A673 (cell line): ENCODE data around the gene RPS16. TPM values are rescaled to one million over a fixed set of nuclear protein-coding genes. Genes with fewer than 3 reads are reported as not detected.

Experiments used
- BruUV-seq: library from RNA; stranded (reverse); fragments of 400-500 nt; replicated peaks from 2 replicates; lab custom pipeline; 2021; lab: Mats Ljungman, UMichigan
- CTCF ChIA-PET: fragments of 300-600 bp; sonication (Branson Sonifier 250); formaldehyde crosslinking; loops from one replicate; lab custom pipeline; 2022; ENCODE audit warnings: antibody characterized with exemption; lab: Charles Lee
- POLR2A ChIA-PET: fragments of 300-600 bp; sonication (Branson Sonifier 250); formaldehyde crosslinking; loops from one replicate; lab custom pipeline; 2022; ENCODE audit warnings: antibody characterized with exemption; ENCODE audit not compliant: low non-redundant PET; lab: Charles Lee
- DNase-seq: peaks from one replicate; pipeline ENCODE4 v3.0.0-alpha.2; 2015; ENCODE audit warnings: low spot score
- H3K27ac ChIP-seq: fragments of 200-600 bp; sonication (generic); 2 replicates; pipeline ENCODE4 v1.5.1; 2016; ENCODE audit warnings: mixed run types, low read depth, mild to moderate bottlenecking, mixed read lengths, antibody characterized with exemption, low read length; ENCODE audit not compliant: poor library complexity, severe bottlenecking
- H3K27me3 ChIP-seq: fragments of 200-600 bp; sonication (generic); replicated peaks from 2 replicates; pipeline ENCODE4 v1.6.1; 2017; ENCODE audit warnings: mixed run types, low read depth, mild to moderate bottlenecking, mixed read lengths, antibody characterized with exemption, low read length; ENCODE audit not compliant: insufficient read depth, poor library complexity
- H3K36me3 ChIP-seq: fragments of 200-600 bp; sonication (generic); 2 replicates; pipeline ENCODE4 v1.6.1; 2016; ENCODE audit warnings: mixed run types, mild to moderate bottlenecking, mixed read lengths, antibody characterized with exemption, low read length; ENCODE audit not compliant: insufficient read depth, poor library complexity, severe bottlenecking
- H3K4me1 ChIP-seq: fragments of 200-600 bp; sonication (generic); 2 replicates; pipeline ENCODE4 v1.6.1; 2017; ENCODE audit warnings: mixed run types, mild to moderate bottlenecking, mixed read lengths, antibody characterized with exemption, low read length; ENCODE audit not compliant: insufficient read depth, poor library complexity, severe bottlenecking
- H3K4me3 ChIP-seq: fragments of 200-600 bp; sonication (generic); 2 replicates; pipeline ENCODE4 v1.5.1; 2016; ENCODE audit warnings: low read depth, mixed run types, mild to moderate bottlenecking, mixed read lengths, low read length; ENCODE audit not compliant: poor library complexity, severe bottlenecking
- H3K9me3 ChIP-seq: fragments of 200-600 bp; sonication (generic); 2 replicates; pipeline ENCODE4 v1.6.1; 2016; ENCODE audit warnings: mixed run types, low read depth, mild to moderate bottlenecking, mixed read lengths, antibody characterized with exemption, low read length; ENCODE audit not compliant: poor library complexity, severe bottlenecking
- EZH2 ChIP-seq: fragments of 200-600 bp; sonication (generic); IDR thresholded peaks from 2 replicates; pipeline ENCODE4 v1.6.1; 2017; ENCODE audit warnings: borderline replicate concordance, low read depth, mild to moderate bottlenecking, mixed read lengths, antibody characterized with exemption, low read length; ENCODE audit not compliant: poor library complexity, severe bottlenecking
- intact Hi-C: fragments of 100-400 bp; cut with micrococcal nuclease; formaldehyde crosslinking; loops from one replicate; pipeline ENCODE4 v1.10.0; 2022; ENCODE audit not compliant: unreplicated experiment
- total RNA-seq: library from RNA; stranded (reverse); gene quantifications from 2 replicates; pipeline ENCODE4 v1.2.3, GENCODE V29; 2021
- TF ChIP-seq, protein P1 (sequence below): fragments of 300-800, 200-600 bp; sonication (generic); conservative IDR thresholded peaks from 2 replicates; pipeline ENCODE4 v1.5.1; 2017; ENCODE audit warnings: low read depth, mild to moderate bottlenecking, antibody characterized with exemption, low read length, moderate library complexity, mixed read lengths

Gene RPS16
- total RNA-seq, 1 experiment from 2014 or later, result 1,898 TPM

DNA sequence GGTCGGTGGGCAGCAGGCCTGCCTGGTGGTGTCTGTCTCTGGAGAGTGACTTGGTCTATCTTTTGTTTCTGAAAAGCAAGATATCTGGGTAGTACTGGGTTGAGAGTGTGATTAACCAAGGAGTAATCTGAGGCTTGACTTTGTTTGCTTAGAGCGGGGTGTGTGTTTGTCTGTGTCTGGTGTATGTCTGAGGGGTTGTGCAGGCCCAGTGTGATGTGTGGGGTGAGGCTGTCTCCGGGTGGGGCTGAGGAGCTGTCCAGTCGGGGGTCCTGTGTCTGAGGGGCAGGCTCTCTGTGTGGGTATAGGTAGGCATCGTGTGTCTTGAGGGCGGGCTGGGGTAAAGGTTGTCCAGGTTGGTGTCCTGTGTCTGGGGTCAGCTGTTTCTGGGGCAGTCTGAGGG lies 33.8 kb upstream of the RPS16 start:
- CTCF ChIA-PET, result interaction anchor here (0.6 kb wide), 1 partner anchor 20 kb away, joined by 3 read pairs; no protein-coding TSS in a partner anchor
- no peak overlapping the region for H3K27ac ChIP-seq
- no peaks in the 10 kb centered on the region for H3K9me3 ChIP-seq
- BruUV-seq, result no TSS peak
- H3K36me3 ChIP-seq, result peaks cover 84% of the 10 kb centered on the region
- no peak overlapping the region for H3K4me3 ChIP-seq
- no peaks in the 10 kb centered on the region for H3K4me1 ChIP-seq
- TF ChIP-seq, protein P1, sequence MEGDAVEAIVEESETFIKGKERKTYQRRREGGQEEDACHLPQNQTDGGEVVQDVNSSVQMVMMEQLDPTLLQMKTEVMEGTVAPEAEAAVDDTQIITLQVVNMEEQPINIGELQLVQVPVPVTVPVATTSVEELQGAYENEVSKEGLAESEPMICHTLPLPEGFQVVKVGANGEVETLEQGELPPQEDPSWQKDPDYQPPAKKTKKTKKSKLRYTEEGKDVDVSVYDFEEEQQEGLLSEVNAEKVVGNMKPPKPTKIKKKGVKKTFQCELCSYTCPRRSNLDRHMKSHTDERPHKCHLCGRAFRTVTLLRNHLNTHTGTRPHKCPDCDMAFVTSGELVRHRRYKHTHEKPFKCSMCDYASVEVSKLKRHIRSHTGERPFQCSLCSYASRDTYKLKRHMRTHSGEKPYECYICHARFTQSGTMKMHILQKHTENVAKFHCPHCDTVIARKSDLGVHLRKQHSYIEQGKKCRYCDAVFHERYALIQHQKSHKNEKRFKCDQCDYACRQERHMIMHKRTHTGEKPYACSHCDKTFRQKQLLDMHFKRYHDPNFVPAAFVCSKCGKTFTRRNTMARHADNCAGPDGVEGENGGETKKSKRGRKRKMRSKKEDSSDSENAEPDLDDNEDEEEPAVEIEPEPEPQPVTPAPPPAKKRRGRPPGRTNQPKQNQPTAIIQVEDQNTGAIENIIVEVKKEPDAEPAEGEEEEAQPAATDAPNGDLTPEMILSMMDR, result no peak
- TF ChIP-seq EZH2, result no peak
- no peaks in the 10 kb centered on the region for H3K27me3 ChIP-seq
- intact Hi-C loops, result no loop called here
- no peak for DNase-seq
- POLR2A ChIA-PET, result no interaction called here

DNA sequence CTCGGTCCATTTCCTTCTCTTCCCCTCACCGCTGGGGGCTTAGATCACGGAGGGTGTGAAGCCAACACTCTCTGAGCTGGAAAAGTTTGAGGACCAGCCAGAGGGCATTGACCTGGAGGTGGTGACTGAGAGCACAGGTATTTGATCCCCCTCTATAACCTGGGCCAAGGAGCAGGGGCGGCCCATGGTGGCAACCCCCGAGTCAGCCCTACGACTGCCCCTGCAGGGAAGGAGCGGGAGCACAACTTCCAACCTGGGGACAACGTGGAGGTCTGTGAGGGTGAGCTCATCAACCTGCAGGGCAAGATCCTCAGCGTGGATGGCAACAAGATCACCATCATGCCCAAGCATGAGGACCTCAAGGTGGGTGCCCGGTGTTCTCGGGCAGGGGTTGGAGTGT lies 33.3 kb upstream of the RPS16 start:
- H3K36me3 ChIP-seq, result peaks cover 84% of the 10 kb centered on the region
- no TSS peak for BruUV-seq
- ChIA-PET POLR2A (no interaction called here), CTCF (interaction anchor here (0.6 kb wide), 1 partner anchor 19 kb away, joined by 3 read pairs; no protein-coding TSS in a partner anchor)
- DNase-seq, result no peak
- TF ChIP-seq, protein P1, result no peak
- TF ChIP-seq EZH2, result no peak
- no peaks in the 10 kb centered on the region for H3K4me1 ChIP-seq
- H3K27ac ChIP-seq, result no peak overlapping the region
- intact Hi-C loops, result no loop called here
- no peak overlapping the region for H3K4me3 ChIP-seq
- H3K9me3 ChIP-seq, result no peaks in the 10 kb centered on the region
- H3K27me3 ChIP-seq, result no peaks in the 10 kb centered on the region

GRCh38 chr19:39467941-39468340 lies 32.2 kb upstream of the RPS16 start:
- POLR2A ChIA-PET, result no interaction called here
- no TSS peak for BruUV-seq
- CTCF ChIA-PET, result interaction anchor here (0.7 kb wide), 1 partner anchor 30 kb away, joined by 3 read pairs; no protein-coding TSS in a partner anchor
- no peaks in the 10 kb centered on the region for H3K27me3 ChIP-seq
- no peaks in the 10 kb centered on the region for H3K4me1 ChIP-seq
- peaks cover 85% of the 10 kb centered on the region for H3K36me3 ChIP-seq
- no peak for DNase-seq
- no peaks in the 10 kb centered on the region for H3K9me3 ChIP-seq
- H3K27ac ChIP-seq, result no peak overlapping the region
- intact Hi-C loops, result no loop called here
- H3K4me3 ChIP-seq, result no peak overlapping the region
- no peak for TF ChIP-seq EZH2
- TF ChIP-seq, protein P1, result no peak
